CD14-positive monocyte (primary cell): ENCODE results near the gene CFAP299. TPM values are rescaled to one million over a fixed set of nuclear protein-coding genes. Genes with fewer than 3 reads are reported as not detected.

Experiments used
- DNase-seq, 3 donors: peaks; one replicate each; pipeline ENCODE4 v3.0.0-alpha.2; 2011 to 2022
- H2AFZ ChIP-seq: 2 replicates; pipeline ENCODE4 v1.6.0; 2012; ENCODE audit warnings: mild to moderate bottlenecking, low read depth, low read length, inconsistent platforms; ENCODE audit not compliant: insufficient read depth, poor library complexity, severe bottlenecking
- H3K27ac ChIP-seq, 2 donors: 1 replicate in 1 of 2; 2 replicates in 1 of 2; pipeline ENCODE4 v1.5.1; 2012 to 2013; ENCODE audit warnings: low read length in 2 of 2, control low read depth in 1 of 2, inconsistent platforms in 1 of 2, low read depth in 1 of 2, mild to moderate bottlenecking in 1 of 2
- H3K27me3 ChIP-seq, 2 donors: one replicate each; pipeline versions ENCODE4 v1.6.0 to v1.6.1; 2011 to 2013; ENCODE audit warnings: low read length in 2 of 2; ENCODE audit not compliant: control insufficient read depth in 2 of 2, insufficient read depth in 2 of 2
- H3K36me3 ChIP-seq, 2 donors: replicated peaks in 1 of 2; 1 replicate in 1 of 2; 2 replicates in 1 of 2; pipeline versions ENCODE4 v1.5.1 to v1.6.1; 2012 to 2013; ENCODE audit warnings: low read length in 2 of 2, control low read depth in 1 of 2, inconsistent platforms in 1 of 2, mild to moderate bottlenecking in 1 of 2; ENCODE audit not compliant: insufficient read depth in 2 of 2, control insufficient read depth in 1 of 2
- H3K4me1 ChIP-seq, 2 donors: 1 replicate in 1 of 2; 2 replicates in 1 of 2; pipeline versions ENCODE4 v1.5.1 to v1.6.1; 2012 to 2013; ENCODE audit warnings: low read length in 2 of 2, control low read depth in 1 of 2, inconsistent platforms in 1 of 2, mild to moderate bottlenecking in 1 of 2, moderate library complexity in 1 of 2; ENCODE audit not compliant: insufficient read depth in 2 of 2, control insufficient read depth in 1 of 2
- H3K4me2 ChIP-seq: replicated peaks from 2 replicates; pipeline ENCODE3; 2012; ENCODE audit warnings: low read length, moderate library complexity, mild to moderate bottlenecking; ENCODE audit not compliant: poor library complexity, severe bottlenecking; ENCODE audit errors: extremely low read depth
- H3K4me3 ChIP-seq, 3 experiments: fragments of 200-600 bp in 1 of 3; sonication (generic) in 1 of 3; replicated peaks in 1 of 3; 1 replicate in 2 of 3; 2 replicates in 1 of 3; pipeline ENCODE4 v1.5.1; 2011 to 2013; ENCODE audit warnings: low read length in 3 of 3, mild to moderate bottlenecking in 3 of 3, control low read depth in 2 of 3, low read depth in 2 of 3, inconsistent platforms in 1 of 3, moderate library complexity in 1 of 3
- H3K79me2 ChIP-seq: 2 replicates; pipeline ENCODE4 v1.6.0; 2012; ENCODE audit warnings: mild to moderate bottlenecking, control low read depth, inconsistent platforms, low read length, moderate library complexity; ENCODE audit not compliant: insufficient read depth
- H3K9ac ChIP-seq: 2 replicates; pipeline ENCODE4 v1.6.0; 2017; ENCODE audit warnings: low read length, mild to moderate bottlenecking; ENCODE audit not compliant: insufficient read depth, poor library complexity, severe bottlenecking
- H3K9me3 ChIP-seq, 2 donors: replicated peaks in 1 of 2; 1 replicate in 1 of 2; 2 replicates in 1 of 2; pipeline versions ENCODE4 v1.5.1 to v1.6.1; 2012 to 2013; ENCODE audit warnings: low read length in 2 of 2, control low read depth in 1 of 2; ENCODE audit not compliant: control insufficient read depth in 1 of 2, insufficient read depth in 1 of 2
- H4K20me1 ChIP-seq: 2 replicates; pipeline ENCODE4 v1.6.0; 2012; ENCODE audit warnings: mild to moderate bottlenecking, low read length, control low read depth, moderate library complexity; ENCODE audit not compliant: insufficient read depth
- H3K27ac Mint-ChIP-seq, 7 donors: one replicate each; pipeline ENCODE4 v1.8.0; 2020; ENCODE audit warnings: mild to moderate bottlenecking in 7 of 7, mixed read lengths in 7 of 7, moderate library complexity in 6 of 7, inconsistent platforms in 2 of 7
- H3K27me3 Mint-ChIP-seq, 3 donors: one replicate each; pipeline ENCODE4 v1.8.0; 2021 to 2022; ENCODE audit warnings: low read depth in 3 of 3, mild to moderate bottlenecking in 3 of 3, mixed read lengths in 3 of 3, moderate library complexity in 3 of 3, inconsistent platforms in 1 of 3
- H3K36me3 Mint-ChIP-seq, 2 donors: one replicate each; pipeline ENCODE4 v1.8.0; 2020; ENCODE audit warnings: mixed read lengths in 2 of 2, inconsistent platforms in 1 of 2, mild to moderate bottlenecking in 1 of 2
- H3K4me1 Mint-ChIP-seq: one replicate; pipeline ENCODE4 v1.8.0; 2020; ENCODE audit warnings: mild to moderate bottlenecking, mixed read lengths
- H3K4me3 Mint-ChIP-seq, 2 donors: one replicate each; pipeline ENCODE4 v1.8.0; 2020; ENCODE audit warnings: mild to moderate bottlenecking in 2 of 2, mixed read lengths in 2 of 2, moderate library complexity in 1 of 2
- H3K9me3 Mint-ChIP-seq, 7 donors: one replicate each; pipeline ENCODE4 v1.8.0; 2020 to 2022; ENCODE audit warnings: mixed read lengths in 7 of 7, mild to moderate bottlenecking in 6 of 7, moderate library complexity in 6 of 7, inconsistent platforms in 2 of 7
- CTCF ChIP-seq: fragments of 200-600 bp; IDR thresholded peaks from one replicate; pipeline ENCODE4 v1.8.0; 2022; ENCODE audit warnings: antibody characterized with exemption, mild to moderate bottlenecking
- WGBS: methylation state at CpG from one replicate; pipeline ENCODE4 v1.1.5; 2013; ENCODE audit warnings: missing lambda C conversion rate; ENCODE audit not compliant: insufficient coverage; 5-methylcytosine and 5-hydroxymethylcytosine counted together
- intact Hi-C, 2 donors: fragments of 100-400 bp; cut with micrococcal nuclease; formaldehyde crosslinking; loops; one replicate each; pipeline versions ENCODE4 v1.15.0 to v1.15.1; 2023
- polyA plus RNA-seq, 3 donors: library from polyadenylated mRNA; depleted of rRNA in 1 of 3; unstranded in 2 of 3; stranded (reverse) in 1 of 3; fragments of 300-500 nt in 2 of 3; fragments of >200 nt in 1 of 3; fragmentation: Illumina TruSeq in 2 of 3; gene quantifications; 1 replicate in 2 of 3; 2 replicates in 1 of 3; pipeline ENCODE4 v1.2.3, GENCODE V29; 2012 to 2021

CFAP299 gene
- polyA plus RNA-seq, 3 donors = not detected

- no peaks in the 10 kb centered on the region for H3K36me3 Mint-ChIP-seq
- Histone ChIP-seq H3K36me3 (no peaks in the 10 kb centered on the region), H3K9ac (no peak overlapping the region), H3K4me1 (no peaks in the 10 kb centered on the region), H3K9me3 (no peaks in the 10 kb centered on the region), H3K79me2 (no peaks in the 10 kb centered on the region), H3K27ac (no peak overlapping the region), H3K27me3 (no peaks in the 10 kb centered on the region), H3K4me2 (no peak overlapping the region), H3K4me3 (no peak overlapping the region), H2AFZ (no peak overlapping the region), H4K20me1 (no peaks in the 10 kb centered on the region)
- no peak for DNase-seq
- no peak overlapping the region for H3K27ac Mint-ChIP-seq
- intact Hi-C loops = no loop called here
- no peaks in the 10 kb centered on the region for H3K27me3 Mint-ChIP-seq
- WGBS = 17% methylated on average over 1 of the region's 1 CpG
- TF ChIP-seq CTCF = no peak
- no peak overlapping the region for H3K4me3 Mint-ChIP-seq
- no peaks in the 10 kb centered on the region for H3K4me1 Mint-ChIP-seq
- H3K9me3 Mint-ChIP-seq = peaks cover 0 to 3% (median 2%) of the 10 kb centered on the region in 7 donors
These were observed 451.8 kb downstream of the CFAP299 start for GRCh38 chr4:80787306-80787705.

GRCh38 chr4:80788798-80789197 lies 453.3 kb downstream of the CFAP299 start:
- Histone ChIP-seq H4K20me1 (no peaks in the 10 kb centered on the region), H3K36me3 (no peaks in the 10 kb centered on the region), H3K27me3 (no peaks in the 10 kb centered on the region), H3K79me2 (no peaks in the 10 kb centered on the region), H2AFZ (no peak overlapping the region), H3K4me1 (no peaks in the 10 kb centered on the region), H3K4me2 (no peak overlapping the region), H3K9ac (no peak overlapping the region), H3K9me3 (no peaks in the 10 kb centered on the region), H3K4me3 (no peak overlapping the region), H3K27ac (no peak overlapping the region)
- H3K4me1 Mint-ChIP-seq = no peaks in the 10 kb centered on the region
- TF ChIP-seq CTCF = no peak
- no peaks in the 10 kb centered on the region for H3K27me3 Mint-ChIP-seq
- no peak for DNase-seq
- H3K9me3 Mint-ChIP-seq = peaks cover 0 to 4% (median 3%) of the 10 kb centered on the region in 7 donors
- intact Hi-C loops = no loop called here
- H3K36me3 Mint-ChIP-seq = no peaks in the 10 kb centered on the region
- H3K4me3 Mint-ChIP-seq = no peak overlapping the region
- H3K27ac Mint-ChIP-seq = no peak overlapping the region
- 100% methylated on average over 1 of the region's 1 CpG for WGBS
